Right renal cortex interstitium (tissue), 3 donors: ENCODE data around the gene ADCY4. TPM values are rescaled to one million over a fixed set of nuclear protein-coding genes. Genes with fewer than 3 reads are reported as not detected.
"Not testable (repeated sequence)": the region's sequence is repeated elsewhere in the genome, so short reads cannot be mapped to it uniquely, and the experiment has no call there.

ENCODE experiments used
- DNase-seq, 3 donors: peaks; one replicate each; pipeline ENCODE4 v3.0.0-alpha.2; 2013; ENCODE audit warnings: low read depth in 3 of 3, low spot score in 2 of 3
- polyA plus RNA-seq, 3 donors: library from polyadenylated mRNA; unstranded; fragments of 120-200 nt; gene quantifications; one replicate each; pipeline ENCODE4 v1.2.1, GENCODE V29; 2013; ENCODE audit not compliant: insufficient read length in 3 of 3

Gene ADCY4
- polyA plus RNA-seq, 3 donors = 12.8 to 23.7 (median 17.2) TPM

DNA sequence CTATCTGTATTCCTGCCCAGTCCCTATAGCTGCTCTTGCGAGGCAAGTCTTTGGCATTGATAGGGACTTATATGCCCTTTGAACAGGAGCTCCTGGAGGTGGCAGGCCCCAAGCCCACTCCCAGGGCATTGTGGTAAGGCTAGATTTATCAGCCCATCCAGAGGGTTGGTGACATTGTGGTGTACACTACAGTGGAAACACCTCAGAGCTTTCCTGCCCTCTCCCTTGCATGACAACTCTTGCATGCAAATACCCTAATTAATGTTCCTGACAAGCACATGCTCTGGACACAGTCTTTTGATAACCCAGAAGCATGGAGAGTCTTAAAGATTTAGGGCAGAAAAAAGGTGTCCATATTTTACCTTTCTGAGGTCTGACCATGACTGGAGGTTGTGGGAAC is 5.7 kb upstream of the ADCY4 start:
- DNase-seq = no peak

DNA sequence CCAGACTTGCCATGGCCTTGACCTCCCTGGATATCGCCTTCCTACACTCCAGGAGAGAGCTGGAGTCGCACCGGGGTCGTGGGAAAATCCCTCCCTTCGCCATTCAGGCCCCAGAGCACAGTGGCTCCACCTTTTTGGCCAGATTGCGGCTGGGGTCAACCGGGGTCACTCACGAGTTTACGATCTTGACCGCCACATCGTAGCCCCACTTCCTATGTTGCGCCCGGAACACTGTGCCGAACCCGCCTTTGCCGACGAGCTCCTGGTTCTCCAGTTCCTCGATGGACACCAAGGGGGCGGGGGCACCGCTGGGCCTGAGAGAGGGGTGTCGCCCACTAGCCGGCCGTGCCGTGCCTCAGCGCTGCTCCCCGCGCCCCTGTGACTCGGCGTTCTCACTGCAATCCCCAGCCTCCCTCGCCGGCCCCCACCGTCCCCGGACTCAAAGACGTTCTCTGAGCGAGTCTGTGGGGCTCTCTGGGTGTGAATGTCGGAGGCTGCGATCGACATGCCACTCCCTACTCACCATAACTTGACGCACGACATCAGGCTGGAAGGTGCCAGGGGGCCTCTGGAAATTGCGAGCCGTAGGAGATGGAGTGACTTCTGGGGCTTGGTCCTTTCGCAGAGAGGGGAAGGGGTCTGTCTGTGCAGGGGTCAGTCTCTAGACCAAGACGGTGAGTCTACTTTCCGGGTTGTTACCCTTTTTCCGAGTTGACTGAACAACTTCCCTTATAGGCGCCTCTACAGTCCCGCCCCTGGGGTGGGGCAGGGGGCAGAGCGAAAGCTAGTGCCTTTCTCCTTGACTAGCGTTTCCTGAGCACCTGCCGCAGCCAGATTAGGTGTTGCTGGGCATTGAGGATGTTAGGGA is 4.6 kb upstream of the ADCY4 start, which contains the start of gene RIPK3:
RIPK3 (minus strand) TSS at position 708 of the 868 bp plus-strand sequence; CDS start at position 543, 165 bp downstream.
- no peak for DNase-seq

DNA sequence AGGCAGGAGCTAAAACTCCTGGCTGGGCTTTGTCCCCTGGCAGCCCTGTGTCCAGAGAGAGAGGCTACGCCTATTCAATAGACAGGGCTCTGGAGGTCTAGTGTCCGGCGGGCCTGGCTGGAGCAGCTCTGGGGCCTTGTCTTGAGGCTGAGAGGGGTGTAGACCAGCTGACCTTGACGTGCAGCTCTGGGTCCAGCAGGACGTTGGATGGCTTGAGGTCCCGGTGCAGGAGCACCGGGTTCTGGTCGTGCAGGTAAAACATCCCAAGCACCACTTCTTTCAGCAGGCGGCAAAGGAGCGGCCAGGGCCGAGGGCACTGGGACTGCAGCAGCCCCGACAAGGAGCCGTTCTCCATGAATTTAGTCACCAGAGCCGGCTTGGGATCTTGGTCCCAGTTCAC is 4.0 kb upstream of the ADCY4 start:
- no peak for DNase-seq

DNA sequence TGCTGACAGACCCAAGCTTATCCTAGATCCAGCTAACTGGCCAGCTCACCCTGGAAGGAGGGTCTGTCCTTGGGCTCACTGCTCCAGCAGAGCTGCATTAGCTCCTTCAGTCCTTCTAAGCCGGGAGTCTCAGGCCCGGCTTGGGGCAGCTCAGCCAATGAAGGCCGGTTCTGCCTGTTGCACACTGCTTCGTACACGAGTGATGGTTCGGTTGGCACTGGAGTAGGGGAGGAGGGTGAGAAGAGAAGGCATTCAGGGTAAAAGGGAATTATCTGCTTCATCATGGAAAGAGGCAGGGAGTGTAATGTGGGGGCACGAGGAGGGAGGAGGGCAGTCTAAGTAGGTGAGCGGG is 2.9 kb upstream of the ADCY4 start:
- DNase-seq = no peak

DNA sequence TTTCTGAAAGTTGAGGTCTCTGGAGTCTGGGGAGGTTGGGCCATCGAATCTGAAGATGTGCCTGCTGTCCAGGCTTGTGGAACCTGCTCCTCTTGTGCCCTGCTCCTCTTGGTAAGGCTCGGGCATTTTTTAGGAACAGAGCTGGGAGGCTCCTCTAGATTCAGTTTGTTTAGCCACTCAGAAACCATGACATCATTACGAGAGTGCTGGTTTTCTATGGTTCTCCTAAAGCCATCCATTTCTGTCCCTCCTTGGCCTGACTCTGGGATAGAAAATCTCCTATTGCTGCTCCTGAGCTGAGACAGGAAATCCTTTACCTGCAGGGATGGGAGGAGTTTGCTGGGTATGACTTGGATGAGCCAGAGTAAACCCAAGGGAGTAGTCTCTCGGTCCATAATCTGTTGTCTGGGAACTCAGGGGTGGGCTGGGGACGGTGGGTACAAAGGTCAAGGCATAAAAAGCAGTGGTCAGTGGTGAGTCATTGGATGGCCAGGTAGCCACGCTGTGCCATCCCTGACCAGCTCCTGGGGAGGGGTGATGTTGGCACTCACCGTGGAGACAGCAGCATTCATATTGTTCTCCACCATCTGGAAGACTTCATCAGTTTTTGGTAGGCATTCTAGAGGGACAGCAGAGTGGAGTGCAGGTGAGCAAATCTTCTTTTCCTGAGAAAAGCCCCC is 2.4 kb upstream of the ADCY4 start:
- no peak for DNase-seq

DNA sequence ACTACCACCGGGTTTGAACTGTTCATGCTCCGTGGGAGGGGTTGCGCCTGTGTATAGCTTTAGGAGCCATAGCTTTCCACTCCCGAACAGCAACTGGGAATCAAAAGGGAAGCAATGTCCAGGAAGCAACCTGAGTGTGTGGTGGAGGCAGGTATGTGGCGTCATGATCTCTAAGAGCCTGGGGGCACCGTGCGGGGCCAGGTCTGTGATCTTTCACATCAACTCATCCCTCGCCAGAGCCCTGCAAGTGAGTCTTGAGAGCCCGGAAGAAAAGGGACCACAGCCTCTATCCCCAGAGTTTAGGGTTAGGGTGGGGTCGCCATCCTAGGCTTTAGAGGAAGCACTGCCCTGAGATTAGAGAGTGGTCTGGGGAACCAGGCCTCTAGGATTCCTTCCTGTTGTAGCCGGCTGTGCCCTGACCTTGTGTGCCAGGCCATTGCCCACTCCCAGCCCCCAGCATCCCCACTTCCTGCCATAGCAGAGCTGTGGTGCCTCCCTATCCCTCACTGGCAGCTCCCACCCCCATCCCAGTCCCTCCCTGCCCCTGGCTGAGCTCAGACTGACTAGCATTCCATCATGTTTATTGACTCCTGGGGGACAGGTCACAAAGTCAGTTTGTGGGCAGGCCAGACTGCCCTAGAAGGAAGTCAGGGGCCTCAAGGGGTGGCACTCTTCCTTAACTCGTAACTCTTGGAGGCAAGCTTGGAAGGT is 745 bp upstream of the ADCY4 start:
- DNase-seq = peak in 1 of 3 donors; percentile 19

DNA sequence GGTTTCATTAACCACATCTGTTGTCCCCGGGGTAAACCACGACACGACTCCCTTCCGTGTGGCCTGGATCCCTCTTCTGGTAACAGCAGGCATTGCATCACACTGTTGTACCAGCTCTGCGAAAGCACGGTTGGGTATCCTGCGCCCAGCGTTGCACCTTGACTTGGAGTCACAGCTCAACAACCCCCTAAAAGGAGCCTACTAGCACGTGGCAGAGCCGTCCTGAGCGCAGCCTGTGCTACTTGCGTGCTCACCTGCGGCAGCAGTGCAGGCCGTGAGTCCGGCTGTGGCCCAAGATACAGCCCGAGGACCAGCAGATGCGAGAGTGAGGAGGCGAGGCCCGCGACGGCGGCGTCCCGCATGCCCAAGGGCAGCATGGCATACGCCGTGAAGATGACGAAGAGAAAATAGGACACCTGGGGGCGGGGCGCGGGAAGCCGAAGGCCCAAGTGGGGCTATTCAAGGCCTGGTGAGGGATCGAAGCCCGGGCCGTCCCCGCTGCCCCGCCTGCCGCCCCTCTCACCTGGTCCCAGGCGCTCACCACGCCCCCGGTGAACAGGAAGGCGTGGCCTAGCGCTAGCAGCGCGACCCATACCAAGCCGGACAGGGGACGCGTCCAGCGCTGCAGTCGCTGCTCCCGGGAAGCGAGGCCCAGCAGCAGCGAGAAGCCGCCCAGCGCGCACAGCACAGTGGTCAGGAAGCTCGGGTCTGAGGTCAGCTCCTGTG is 2.4 kb downstream of the ADCY4 start:
- DNase-seq = no peak

DNA sequence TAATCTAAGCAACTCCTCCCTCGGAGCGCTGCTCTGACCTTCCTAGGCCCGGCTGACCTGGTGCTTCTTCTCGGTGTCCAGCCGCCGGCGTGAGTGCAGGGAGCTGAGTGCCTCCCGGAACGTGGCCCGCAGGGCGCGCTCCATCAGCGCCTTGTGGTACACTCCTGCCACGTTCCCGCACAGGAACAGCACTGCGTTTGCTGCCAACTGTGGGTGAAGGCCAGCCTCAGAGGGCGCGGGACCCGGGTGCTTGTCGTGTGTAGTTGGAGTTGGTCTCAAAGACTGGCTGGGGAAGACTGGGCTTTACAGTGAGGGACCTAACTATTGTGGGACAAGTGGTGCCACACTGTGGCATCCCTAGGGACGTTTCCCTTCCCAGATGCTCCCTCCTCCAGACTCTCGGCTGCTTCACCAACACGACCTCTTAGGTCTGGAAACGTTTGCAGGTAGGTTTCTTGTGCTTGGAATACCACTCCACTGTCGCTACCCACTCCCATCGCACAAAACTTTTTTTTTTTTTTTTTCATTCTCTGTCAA is 3.1 kb downstream of the ADCY4 start:
- no peak for DNase-seq

DNA sequence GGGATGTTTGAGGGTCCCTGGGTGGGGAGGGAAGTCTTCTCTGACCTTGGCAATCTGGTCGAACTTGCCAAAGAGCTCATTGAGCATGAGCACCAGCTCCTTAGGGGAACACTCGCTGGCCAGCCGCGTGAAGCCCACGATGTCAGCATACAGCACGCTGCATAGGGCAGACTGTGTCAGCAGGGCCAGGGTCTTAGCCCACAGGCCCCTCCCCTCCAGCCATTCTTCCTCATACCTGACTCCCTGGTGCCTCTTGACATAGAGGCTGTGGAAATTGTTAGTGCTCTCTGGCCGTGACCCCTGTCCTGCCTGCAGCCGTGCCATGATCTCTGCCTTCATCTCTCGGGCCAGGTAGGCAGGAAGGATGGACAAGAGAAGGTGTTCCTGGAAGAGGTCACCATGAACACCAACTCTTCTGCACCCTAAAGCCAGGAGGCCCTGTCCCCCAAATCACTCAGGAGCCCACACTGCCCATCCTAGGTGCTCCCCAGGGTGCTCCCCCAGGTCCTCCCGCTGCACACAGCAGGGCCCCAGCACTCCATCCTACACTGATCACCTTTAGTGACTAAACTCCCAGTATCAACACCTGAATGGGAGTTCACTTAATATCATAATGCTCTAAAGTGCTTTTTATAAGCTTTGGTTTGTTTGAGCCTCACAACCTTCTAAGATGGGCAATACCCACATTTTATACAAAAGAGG is 3.7 kb downstream of the ADCY4 start:
- no peak for DNase-seq

DNA sequence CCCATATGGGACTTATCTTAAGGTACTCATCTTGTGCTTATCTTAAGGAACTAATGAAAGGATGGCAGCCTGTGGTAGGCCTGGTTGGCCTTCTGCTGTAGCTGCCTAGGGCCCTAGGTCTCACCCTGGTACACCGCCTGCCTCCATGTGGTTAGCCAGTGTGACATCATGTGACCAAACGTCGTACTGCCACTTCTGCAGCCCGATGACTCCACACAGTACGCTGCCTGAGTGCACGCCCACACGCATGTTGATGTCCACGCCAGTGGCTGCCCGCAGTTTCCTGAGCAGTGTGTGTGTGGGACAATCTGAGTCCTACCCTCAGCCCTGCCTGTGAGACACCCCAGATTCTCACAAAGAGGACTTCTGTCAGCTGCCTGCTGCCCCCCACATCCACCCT is 5.1 kb downstream of the ADCY4 start:
- DNase-seq = no peak

DNA sequence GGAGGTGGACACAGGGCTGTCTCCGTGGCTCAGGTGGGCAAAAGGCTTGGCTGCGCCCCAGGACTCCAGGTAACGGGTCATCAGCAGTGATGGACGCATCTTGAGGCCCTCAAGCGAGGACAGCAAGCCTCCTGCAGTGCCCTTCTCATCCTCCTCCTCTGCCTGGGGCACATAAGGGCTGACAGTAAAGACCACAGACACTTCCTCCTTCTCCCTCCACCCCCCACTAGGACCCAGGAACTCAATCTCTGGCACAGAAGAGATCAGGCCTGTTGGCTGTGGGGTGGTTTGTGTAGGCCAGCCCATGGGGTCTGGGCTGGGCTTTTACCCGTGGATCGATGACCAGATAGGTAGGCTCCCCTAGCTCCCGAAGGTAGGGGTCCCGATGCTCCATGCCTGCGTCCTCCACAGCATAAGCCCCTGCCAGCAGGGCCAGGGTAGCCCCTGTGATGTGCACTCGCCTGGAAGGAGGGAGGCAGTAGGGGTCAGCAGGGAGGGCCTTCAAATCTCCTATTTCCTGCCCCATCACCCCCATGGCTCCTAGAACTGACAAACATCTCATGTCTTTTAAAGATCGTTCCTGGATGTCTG is 5.7 kb downstream of the ADCY4 start:
- DNase-seq = no peak

DNA sequence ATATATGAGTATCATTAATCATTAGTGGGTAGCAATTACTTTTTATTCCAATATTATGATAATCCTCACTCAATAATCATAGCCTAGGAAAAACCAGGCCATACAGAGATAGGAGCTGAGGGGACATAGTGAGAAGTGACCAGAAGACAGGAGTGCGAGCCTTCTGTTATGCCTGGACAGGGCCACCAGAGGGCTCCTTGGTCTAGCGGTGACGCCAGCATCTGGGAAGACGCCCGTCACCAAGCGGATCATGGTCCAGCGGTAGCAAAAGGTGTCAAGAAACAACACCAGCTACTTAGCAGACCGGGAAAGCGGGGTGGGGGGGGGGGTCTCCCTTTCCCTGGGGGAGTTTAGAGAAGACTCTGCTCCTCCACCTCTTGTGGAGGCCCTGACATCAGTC is 7.0 kb downstream of the ADCY4 start:
- not testable (repeated sequence) for DNase-seq

DNA sequence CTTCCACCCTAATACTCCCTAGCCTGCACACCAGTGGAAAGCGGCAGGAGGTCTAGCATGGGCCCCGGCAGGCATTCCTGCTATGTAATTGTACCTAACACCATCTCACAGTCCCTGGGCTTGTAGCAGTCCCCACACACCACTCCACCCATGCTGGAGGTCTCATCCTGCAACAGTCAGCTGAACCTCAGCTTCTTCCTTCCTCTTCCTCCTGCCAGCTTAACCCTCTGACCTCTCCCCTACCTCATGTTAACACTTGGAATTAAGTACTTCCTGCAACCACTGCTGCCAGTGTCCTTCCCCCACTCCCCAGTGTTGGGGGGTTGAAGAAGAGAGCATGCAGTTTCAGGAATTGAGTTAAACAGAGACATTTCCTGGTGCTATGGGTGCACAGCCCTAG is 7.6 kb downstream of the ADCY4 start:
- no peak for DNase-seq

DNA sequence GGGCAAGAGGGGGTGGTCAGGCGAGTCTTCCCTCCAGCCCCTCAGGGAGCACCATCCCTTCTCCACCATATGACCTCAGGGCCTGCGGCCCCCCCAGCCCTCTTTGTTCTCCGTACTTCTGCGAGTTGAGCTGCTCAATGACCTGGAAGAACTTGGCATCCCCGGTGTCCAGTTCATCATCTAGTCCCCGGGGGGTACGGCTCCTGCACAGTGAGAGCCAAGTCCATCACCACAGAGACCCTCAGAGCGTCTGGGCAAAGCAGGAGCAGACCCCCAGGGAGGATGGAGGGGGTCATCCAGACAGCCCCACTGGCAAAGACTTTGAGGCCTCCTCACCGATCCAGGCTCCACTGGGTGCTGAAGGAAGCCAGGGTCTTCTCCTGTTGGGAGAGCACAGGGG is 8.9 kb downstream of the ADCY4 start:
- no peak for DNase-seq

DNA sequence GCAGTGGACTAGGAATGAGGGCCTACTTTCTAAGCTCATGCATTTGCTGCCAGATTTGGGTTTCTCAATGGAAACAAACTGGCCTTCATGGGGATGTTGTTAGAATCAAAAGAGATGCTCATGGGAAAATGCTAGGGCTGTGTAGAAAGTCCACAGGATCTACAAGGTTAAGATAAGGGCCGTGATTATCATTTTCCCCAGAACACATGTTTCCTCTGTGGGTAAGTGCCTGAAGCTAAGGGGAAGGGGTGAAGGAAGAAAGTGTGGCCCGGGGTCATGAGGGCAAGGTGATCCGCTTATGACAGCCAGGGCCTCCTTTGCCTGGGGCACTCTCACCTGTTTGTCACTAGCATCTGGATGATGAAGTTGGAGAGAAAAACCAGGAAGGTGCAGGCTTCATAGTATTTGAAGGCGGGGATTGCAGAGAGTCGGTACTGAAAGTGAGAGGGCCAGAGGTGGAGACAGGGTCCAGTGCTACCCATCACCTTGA is 9.8 kb downstream of the ADCY4 start:
- DNase-seq = no peak

DNA sequence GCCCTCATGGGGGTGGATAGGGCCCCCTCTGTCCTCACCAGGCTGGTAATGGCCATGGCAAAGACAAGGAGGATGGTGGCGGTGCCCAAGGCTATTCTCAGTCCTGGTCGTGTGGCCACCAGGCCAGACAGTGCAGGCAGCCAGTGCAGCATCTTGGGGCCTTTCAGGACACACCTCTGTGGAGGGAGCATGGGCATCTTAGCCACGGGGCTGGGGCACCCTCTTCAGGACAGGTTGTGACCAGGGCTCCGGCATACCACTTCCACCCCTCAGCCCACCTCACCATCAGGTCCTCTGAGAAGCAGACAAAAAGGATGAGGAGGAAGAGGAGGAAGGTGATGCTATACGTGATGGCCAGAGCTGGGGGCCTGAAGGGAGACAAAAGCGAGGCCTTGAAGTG is 10.8 kb downstream of the ADCY4 start:
- DNase-seq = no peak

DNA sequence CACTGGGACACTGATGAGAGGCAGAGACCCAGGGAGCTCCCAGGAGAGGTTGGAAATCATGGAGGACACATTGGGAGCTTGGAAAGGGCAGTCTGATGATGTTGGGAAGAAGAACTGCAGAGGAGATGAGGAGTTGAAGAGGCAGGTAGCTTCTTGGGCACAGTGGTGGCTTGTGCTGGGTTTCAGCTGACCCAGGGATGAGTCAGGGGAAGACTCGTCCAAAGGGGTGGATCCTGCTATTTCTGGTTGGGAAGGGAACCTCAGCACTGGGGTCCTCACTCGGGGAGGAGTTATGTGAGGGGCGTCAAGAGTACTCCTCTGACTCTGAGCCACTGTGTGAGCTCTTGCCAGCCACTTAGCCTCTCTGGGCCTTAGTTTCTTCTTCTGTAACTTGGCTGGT is 11.5 kb downstream of the ADCY4 start:
- no peak for DNase-seq

DNA sequence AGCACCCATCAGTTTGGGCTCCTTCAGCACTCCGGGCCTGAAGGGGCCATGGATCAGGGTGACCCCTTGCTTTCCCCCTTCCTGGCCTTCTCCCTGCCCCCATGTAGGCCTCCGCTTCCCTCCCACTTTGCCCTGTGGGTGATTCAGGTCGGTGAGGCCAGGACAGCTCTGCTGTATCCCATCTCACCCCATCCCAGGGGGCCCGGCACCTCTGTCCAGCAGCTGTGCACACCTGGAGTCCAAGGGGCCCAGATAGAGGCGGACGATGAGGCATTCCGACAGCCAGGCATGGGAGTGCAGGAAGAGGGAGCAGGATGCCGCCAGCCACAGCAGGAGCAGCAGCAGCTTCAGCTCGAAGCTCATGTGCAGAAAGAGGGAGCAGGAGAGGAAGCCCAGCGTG is 12.2 kb downstream of the ADCY4 start:
- no peak for DNase-seq

DNA sequence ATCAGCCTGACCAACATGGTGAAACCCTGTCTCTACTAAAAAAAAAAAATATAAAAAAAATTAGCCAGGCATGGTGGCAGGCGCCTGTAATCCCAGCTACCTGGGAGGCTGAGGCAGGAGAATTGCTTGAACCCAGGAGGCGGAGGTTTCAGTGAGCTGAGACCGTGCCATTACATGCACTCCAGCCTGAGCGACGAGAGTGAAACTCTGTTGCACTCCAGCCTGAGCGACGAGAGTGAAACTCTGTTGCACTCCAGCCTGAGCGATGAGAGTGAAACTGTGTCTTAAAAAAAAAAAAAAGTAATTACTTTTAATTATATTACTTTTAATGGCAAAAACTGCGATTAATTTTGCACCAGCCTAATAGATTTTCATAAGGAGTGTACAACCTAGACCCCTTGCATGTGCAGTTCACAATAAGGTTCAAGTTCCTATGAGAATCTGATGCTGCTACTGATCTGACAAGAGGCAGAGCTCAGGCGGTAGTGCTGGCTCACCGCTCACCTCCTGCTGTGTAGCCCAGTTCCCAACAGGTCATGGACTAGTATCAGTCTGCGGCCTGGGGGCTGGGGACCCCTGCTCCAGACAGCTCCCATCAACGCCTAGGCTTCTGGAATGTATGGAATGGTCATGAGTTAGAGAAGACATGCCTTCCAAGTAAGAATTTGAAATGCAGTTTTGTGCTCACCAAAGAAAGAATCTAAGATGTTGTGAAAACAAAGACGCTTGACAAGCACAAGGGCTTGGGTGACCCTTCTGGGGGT is 13.5 kb downstream of the ADCY4 start:
- no peak for DNase-seq
